ENCODE data around the gene CDNF.

GRCh38 chr10:14826076-14826829 lies 11.6 kb downstream of the CDNF start:
- TF ChIP-seq CTCF (conservative IDR thresholded peaks at IDR 0.05) (no peak), ZFX (IDR thresholded peaks at IDR 0.05) (no peak)

Measured in C4-2B (cell line).